GM21529 (cell line): ENCODE data around the gene MRPL44.

Experiments
- ATAC-seq: cut with Tn5 transposase; IDR thresholded peaks from one replicate; pipeline ENCODE4 v1.9.1; 2021; ENCODE audit not compliant: unreplicated experiment

The MRPL44 gene

GRCh38 chr2:223969856-223970255 lies 12.6 kb downstream of the MRPL44 start:
- ATAC-seq: peak; percentile 27

GRCh38 chr2:223970343-223971128 lies 13.3 kb downstream of the MRPL44 start:
- peak; percentile 77 for ATAC-seq

GRCh38 chr2:223971731-223972130 lies 14.5 kb downstream of the MRPL44 start:
- ATAC-seq: no peak

GRCh38 chr2:223972656-223973102 lies 15.4 kb downstream of the MRPL44 start:
- ATAC-seq: no peak

GRCh38 chr2:223973606-223974005 lies 16.3 kb downstream of the MRPL44 start:
- no peak for ATAC-seq

GRCh38 chr2:223976635-223977226 lies 19.5 kb downstream of the MRPL44 start:
- no peak for ATAC-seq

GRCh38 chr2:223978451-223978850 lies 21.2 kb downstream of the MRPL44 start:
- no peak for ATAC-seq

- ATAC-seq: peak; percentile 48
Measured at GRCh38 chr2:223979730-223980396, 22.6 kb downstream of the MRPL44 start.

- ATAC-seq: no peak
Measured at GRCh38 chr2:223980397-223980735, 23.1 kb downstream of the MRPL44 start.

- ATAC-seq: no peak
Measured at GRCh38 chr2:223980803-223981202, 23.5 kb downstream of the MRPL44 start.

GRCh38 chr2:223981241-223981640 lies 24.0 kb downstream of the MRPL44 start:
- no peak for ATAC-seq

GRCh38 chr2:223989206-223989855 lies 32.1 kb downstream of the MRPL44 start:
- ATAC-seq: no peak

- no peak for ATAC-seq
Measured at GRCh38 chr2:223989856-223990232, 32.6 kb downstream of the MRPL44 start.

- no peak for ATAC-seq
Measured at GRCh38 chr2:223991611-223992010, 34.3 kb downstream of the MRPL44 start.

- ATAC-seq: peak; percentile 83
Measured at GRCh38 chr2:223993634-223994232, 36.5 kb downstream of the MRPL44 start.

GRCh38 chr2:223994562-223995162 lies 37.4 kb downstream of the MRPL44 start:
- no peak for ATAC-seq

- no peak for ATAC-seq
Measured at GRCh38 chr2:223995569-223995968, 38.3 kb downstream of the MRPL44 start.

- no peak for ATAC-seq
Measured at GRCh38 chr2:223996391-223996790, 39.1 kb downstream of the MRPL44 start.

- no peak for ATAC-seq
Measured at GRCh38 chr2:223997938-223998337, 40.7 kb downstream of the MRPL44 start.

- no peak for ATAC-seq
Measured at GRCh38 chr2:223998948-223999347, 41.7 kb downstream of the MRPL44 start.

- ATAC-seq: no peak
Measured at GRCh38 chr2:223999862-224000261, 42.6 kb downstream of the MRPL44 start.
